AG04450 (cell line): ENCODE results near the gene MED1. TPM values are rescaled to one million over a fixed set of nuclear protein-coding genes. Genes with fewer than 3 reads are reported as not detected.
"Not testable (repeated sequence)": the region's sequence is repeated elsewhere in the genome, so short reads cannot be mapped to it uniquely, and the experiment has no call there.

ENCODE experiments used
- CTCF ChIA-PET: fragments of 300-600, 350-600 bp; formaldehyde crosslinking; extraction: SDS; loops from one replicate; lab custom pipeline; 2022; ENCODE audit warnings: antibody characterized with exemption, inconsistent platforms; lab: Charles Lee
- POLR2A ChIA-PET: fragments of 350-600 bp; formaldehyde crosslinking; extraction: SDS; loops from one replicate; lab custom pipeline; 2021; ENCODE audit warnings: antibody characterized with exemption, inconsistent platforms; lab: Yijun Ruan, JAX
- DNase-seq: peaks from one replicate; pipeline ENCODE4 v3.0.0-alpha.2; 2011; ENCODE audit warnings: low read depth, low spot score
- H3K27ac ChIP-seq: one replicate; pipeline ENCODE4 v1.5.1; 2012; ENCODE audit warnings: low read depth, low read length, control low read depth
- H3K27me3 ChIP-seq: one replicate; pipeline ENCODE4 v1.6.0; 2012; ENCODE audit warnings: low read length; ENCODE audit not compliant: control insufficient read depth, insufficient read depth
- H3K4me3 ChIP-seq: 2 replicates; pipeline ENCODE4 v1.5.1; 2011; ENCODE audit warnings: mild to moderate bottlenecking, low read depth, low read length, control low read depth
- H3K9me3 ChIP-seq: 2 replicates; pipeline ENCODE4 v1.5.1; 2012; ENCODE audit warnings: low read length; ENCODE audit not compliant: control insufficient read depth, insufficient read depth
- polyA plus RNA-seq: library from polyadenylated mRNA; depleted of rRNA; stranded (reverse); fragments of >200 nt; gene quantifications from 2 replicates; pipeline ENCODE4 v1.2.3, GENCODE V29; 2011
- TF ChIP-seq, protein P1 (sequence below): IDR thresholded peaks from 2 replicates; pipeline ENCODE4 v1.5.1; 2011; ENCODE audit warnings: low read depth, low read length, control low read depth, inconsistent platforms

Gene MED1
- polyA plus RNA-seq, 1 experiment, result 43.9 TPM

DNA sequence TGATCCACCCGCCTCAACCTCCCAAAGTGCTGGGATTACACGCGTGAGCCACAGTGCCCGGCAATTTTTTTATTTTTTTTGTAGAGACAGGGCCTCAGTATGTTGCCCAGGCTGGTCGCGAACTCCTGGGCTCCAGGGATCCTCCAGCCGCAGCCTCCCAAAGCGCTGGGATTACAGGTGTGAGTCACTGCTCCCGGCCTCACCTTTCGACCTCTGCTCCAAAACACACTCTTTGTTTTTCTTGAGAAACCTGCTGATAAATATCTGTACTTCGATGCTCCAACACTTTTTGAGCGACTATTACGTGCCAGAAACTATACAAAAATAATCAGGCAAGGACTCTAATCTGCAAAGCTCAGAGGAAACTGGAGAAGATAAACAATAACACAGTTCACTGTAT is 1.0 kb downstream of the MED1 start:
- TF ChIP-seq, protein P1, sequence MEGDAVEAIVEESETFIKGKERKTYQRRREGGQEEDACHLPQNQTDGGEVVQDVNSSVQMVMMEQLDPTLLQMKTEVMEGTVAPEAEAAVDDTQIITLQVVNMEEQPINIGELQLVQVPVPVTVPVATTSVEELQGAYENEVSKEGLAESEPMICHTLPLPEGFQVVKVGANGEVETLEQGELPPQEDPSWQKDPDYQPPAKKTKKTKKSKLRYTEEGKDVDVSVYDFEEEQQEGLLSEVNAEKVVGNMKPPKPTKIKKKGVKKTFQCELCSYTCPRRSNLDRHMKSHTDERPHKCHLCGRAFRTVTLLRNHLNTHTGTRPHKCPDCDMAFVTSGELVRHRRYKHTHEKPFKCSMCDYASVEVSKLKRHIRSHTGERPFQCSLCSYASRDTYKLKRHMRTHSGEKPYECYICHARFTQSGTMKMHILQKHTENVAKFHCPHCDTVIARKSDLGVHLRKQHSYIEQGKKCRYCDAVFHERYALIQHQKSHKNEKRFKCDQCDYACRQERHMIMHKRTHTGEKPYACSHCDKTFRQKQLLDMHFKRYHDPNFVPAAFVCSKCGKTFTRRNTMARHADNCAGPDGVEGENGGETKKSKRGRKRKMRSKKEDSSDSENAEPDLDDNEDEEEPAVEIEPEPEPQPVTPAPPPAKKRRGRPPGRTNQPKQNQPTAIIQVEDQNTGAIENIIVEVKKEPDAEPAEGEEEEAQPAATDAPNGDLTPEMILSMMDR, result no peak
- no peak for DNase-seq
- POLR2A ChIA-PET, result interaction anchor here (2.6 kb wide), 1 partner anchor 12 kb away, joined by 45 read pairs; the partner anchor contains the start of gene CDK12
- CTCF ChIA-PET, result no interaction called here
- Histone ChIP-seq H3K27me3 (no peaks in the 10 kb centered on the region), H3K27ac (no peak overlapping the region), H3K9me3 (no peaks in the 10 kb centered on the region; the same call in 1 of the 2 replicates), H3K4me3 (peak overlapping the region; percentile 94)

DNA sequence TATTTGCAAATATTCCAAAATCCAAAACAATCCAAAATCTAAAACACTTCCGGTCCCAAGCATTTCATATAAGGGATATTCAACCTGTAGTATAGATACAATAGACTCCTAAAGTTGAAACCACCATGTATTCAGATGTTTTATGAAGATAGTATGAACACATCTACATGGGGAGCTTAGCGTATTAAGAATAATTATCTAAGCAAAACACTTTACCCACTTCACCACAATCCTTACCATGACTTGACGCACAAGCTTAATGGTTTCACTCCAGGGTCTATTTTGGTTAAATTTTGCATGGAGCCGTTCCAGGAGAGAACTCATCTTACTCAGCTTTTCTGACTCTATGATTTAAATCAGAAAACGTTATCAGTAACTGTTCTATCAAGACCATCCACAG is 3.5 kb downstream of the MED1 start:
- POLR2A ChIA-PET, result no interaction called here
- no peak for DNase-seq
- TF ChIP-seq, protein P1, result no peak
- Histone ChIP-seq H3K9me3 (no peaks in the 10 kb centered on the region; the same call in 1 of the 2 replicates), H3K4me3 (no peak overlapping the region), H3K27me3 (no peaks in the 10 kb centered on the region), H3K27ac (no peak overlapping the region)
- CTCF ChIA-PET, result no interaction called here

GRCh38 chr17:39443326-39443725 is 7.7 kb downstream of the MED1 start:
- no peaks in the 10 kb centered on the region for H3K27me3 ChIP-seq
- POLR2A ChIA-PET, result no interaction called here
- CTCF ChIA-PET, result no interaction called here
- TF ChIP-seq, protein P1, result no peak
- no peak for DNase-seq
- H3K27ac ChIP-seq, result no peak overlapping the region
- H3K9me3 ChIP-seq, result no peaks in the 10 kb centered on the region
- no peak overlapping the region for H3K4me3 ChIP-seq

GRCh38 chr17:39439868-39440267 is 11.2 kb downstream of the MED1 start:
- POLR2A ChIA-PET, result interaction anchor here (0.7 kb wide), 1 partner anchor 20 kb away, joined by 13 read pairs; no protein-coding TSS in a partner anchor
- not testable (repeated sequence) for H3K27ac ChIP-seq, H3K4me3 ChIP-seq, DNase-seq, H3K27me3 ChIP-seq, H3K9me3 ChIP-seq
- CTCF ChIA-PET, result interaction anchor here (1.6 kb wide), 1 partner anchor 169 kb away, joined by 4 read pairs; no protein-coding TSS in a partner anchor

- TF ChIP-seq, protein P1, result no peak
- Histone ChIP-seq H3K27me3 (no peaks in the 10 kb centered on the region), H3K4me3 (no peak overlapping the region), H3K9me3 (no peaks in the 10 kb centered on the region), H3K27ac (no peak overlapping the region)
- ChIA-PET CTCF (no interaction called here), POLR2A (no interaction called here)
- no peak for DNase-seq
Measured at GRCh38 chr17:39429600-39429999, 21.5 kb downstream of the MED1 start.
